GM12801 (cell line): ENCODE results near the gene PHOSPHO1.

Experiments
- TF ChIP-seq, protein P1 (sequence below): IDR thresholded peaks from one replicate; pipeline ENCODE4 v1.5.1; 2011; ENCODE audit warnings: control low read depth; ENCODE audit not compliant: insufficient read length; ENCODE audit errors: extremely low read depth

PHOSPHO1 gene

DNA sequence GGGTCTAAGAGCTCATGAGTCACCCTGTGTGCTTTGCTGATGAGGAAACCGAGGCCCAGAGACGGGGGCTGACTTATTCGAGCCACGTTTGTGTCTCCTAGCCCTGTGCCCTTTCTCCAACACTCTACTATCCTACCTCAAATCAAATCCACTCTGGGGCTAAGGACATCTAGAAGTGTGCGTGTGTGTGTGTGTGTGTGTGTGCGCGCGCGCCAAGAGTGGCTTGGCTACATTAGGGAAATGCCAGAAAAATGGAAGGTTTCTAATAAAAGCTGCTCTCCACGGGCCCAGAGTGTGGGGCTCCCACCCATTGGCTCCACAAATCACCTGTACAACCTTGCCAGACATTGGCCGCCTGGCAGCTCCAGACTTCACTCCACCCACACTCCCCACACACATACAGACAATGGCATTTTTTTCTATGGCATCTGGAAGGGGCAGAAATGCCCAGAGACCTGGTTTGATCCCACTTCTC lies 30.3 kb upstream of the PHOSPHO1 start:
- TF ChIP-seq, protein P1, sequence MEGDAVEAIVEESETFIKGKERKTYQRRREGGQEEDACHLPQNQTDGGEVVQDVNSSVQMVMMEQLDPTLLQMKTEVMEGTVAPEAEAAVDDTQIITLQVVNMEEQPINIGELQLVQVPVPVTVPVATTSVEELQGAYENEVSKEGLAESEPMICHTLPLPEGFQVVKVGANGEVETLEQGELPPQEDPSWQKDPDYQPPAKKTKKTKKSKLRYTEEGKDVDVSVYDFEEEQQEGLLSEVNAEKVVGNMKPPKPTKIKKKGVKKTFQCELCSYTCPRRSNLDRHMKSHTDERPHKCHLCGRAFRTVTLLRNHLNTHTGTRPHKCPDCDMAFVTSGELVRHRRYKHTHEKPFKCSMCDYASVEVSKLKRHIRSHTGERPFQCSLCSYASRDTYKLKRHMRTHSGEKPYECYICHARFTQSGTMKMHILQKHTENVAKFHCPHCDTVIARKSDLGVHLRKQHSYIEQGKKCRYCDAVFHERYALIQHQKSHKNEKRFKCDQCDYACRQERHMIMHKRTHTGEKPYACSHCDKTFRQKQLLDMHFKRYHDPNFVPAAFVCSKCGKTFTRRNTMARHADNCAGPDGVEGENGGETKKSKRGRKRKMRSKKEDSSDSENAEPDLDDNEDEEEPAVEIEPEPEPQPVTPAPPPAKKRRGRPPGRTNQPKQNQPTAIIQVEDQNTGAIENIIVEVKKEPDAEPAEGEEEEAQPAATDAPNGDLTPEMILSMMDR = no peak

DNA sequence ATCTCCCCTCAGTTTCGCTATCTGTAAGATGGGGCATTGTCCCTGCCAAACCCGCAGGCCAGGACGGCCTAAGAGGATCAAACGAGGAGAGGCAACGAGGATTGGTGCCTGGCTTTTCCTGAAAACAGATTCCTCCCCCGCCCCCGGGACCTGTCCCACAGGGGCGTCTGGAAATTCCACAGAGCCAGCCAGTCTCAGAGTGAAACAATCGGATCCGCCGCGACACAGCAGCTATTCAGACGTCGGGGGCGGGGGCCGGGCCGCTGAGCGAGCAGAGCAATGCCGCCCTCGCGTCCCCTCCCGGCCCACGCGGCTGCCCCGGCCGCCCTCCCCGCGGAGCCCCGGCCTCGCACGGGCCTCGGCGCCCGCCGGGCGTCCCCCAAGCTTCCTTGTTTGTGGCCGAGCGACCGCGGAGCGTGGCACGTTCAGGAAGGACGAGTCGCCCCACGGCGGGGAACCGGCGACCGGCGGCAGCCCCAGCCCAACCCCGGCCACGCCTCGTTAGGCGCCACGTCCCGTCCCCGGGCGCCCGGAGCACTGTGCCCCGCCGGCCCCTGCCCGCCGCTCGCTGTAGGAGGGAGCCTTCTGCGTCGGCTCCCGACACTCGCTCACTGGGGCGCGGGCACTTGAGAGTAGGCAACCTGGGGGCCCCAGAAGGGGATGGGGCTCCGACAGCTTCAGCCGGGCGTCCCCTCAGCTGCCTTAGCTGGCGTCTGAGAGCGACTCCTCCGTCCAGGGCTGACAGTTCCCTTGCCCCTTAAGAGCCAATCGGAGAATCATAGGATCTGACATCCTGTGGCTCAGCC lies 29.6 kb upstream of the PHOSPHO1 start:
- TF ChIP-seq, protein P1 = no peak

GRCh38 chr17:49259663-49260010 lies 29.1 kb upstream of the PHOSPHO1 start:
- TF ChIP-seq, protein P1 = no peak

DNA sequence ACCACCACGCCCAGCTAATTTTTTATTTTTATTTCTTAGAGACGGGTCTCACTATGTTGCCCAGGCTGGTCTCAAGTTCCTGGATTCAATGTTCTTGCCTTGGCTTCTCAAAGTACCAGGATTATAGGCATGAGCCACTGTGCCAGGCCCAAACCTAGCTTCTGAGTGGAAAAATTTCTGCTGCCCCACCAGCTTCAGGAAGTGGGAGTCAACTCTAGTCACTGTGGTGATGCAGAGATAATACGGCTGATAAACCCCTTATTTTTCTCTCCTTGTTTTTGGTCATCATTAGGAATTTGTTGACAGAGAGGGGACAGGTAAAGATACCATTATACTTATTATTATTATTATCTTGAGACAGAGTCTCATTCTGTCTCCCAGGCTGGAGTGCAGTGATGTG lies 27.8 kb upstream of the PHOSPHO1 start:
- TF ChIP-seq, protein P1 = no peak

- TF ChIP-seq, protein P1 = no peak
These were observed 24.5 kb upstream of the PHOSPHO1 start for GRCh38 chr17:49255125-49255524.

DNA sequence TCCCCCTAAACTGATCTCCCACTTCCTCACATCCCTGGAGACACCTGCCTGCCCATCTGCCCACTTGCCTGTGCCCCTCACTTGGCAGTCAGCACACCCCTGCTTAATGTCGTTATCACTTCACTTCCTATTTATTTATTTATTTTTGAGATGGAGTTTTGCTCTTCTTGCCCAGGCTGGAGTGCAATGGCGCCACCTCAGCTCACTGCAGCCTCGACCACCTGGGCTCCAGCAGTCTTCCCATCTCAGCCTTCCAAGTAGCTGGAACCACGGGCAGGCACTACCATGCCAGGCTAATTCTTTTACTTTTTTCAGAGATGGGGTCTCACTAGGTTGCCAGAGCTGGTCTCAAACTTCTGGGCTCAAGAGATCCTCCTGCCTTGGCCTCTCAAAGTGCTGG lies 23.5 kb upstream of the PHOSPHO1 start:
- TF ChIP-seq, protein P1 = no peak

DNA sequence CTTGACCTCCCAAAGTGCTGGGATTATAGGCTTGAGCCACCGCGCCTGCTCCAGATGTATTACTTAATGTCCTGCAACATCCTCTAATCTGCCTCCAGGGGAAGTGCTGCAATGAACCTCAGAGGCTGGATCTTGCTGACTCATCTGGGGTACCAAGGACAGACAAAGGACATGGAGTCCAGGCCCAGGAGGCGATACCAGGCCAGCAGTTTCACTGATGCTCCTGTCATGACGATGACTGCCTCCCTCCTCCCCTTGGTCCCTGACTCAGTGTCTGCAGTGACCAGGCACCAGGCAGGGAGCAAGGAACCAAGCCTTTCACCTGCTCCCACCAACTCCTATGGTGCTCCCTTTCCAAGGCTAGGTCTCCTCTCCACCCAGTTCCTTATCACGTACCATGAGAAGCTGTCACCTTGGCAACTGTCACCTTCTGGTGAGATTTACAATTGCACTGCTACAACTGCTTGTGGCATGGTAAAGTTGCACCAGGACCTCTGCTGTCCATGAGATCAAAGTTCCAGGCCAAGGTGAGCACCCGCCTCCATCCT lies 21.6 kb upstream of the PHOSPHO1 start:
- TF ChIP-seq, protein P1 = no peak
